NOMO-1 (cell line): ENCODE measurements around the gene SNRNP40.
"Not testable (repeated sequence)": the region's sequence is repeated elsewhere in the genome, so short reads cannot be mapped to it uniquely, and the experiment has no call there.

Source experiments
- DNase-seq, 2 experiments: peaks; one replicate each; lab custom pipeline; 2025; ENCODE audit not compliant: unreplicated experiment in 2 of 2; lab: John Stamatoyannopoulos, UW

Gene SNRNP40

GRCh38 chr1:31287791-31288190 lies 8.8 kb downstream of the SNRNP40 start:
- not testable (repeated sequence) for DNase-seq

- not testable (repeated sequence) for DNase-seq
These were observed 14.2 kb downstream of the SNRNP40 start for GRCh38 chr1:31282426-31282825.

GRCh38 chr1:31273619-31274018 lies 23.0 kb downstream of the SNRNP40 start:
- DNase-seq: no peak

- no peak for DNase-seq
These were observed 24.2 kb downstream of the SNRNP40 start for GRCh38 chr1:31272369-31272768.

GRCh38 chr1:31266547-31266946 lies 30.0 kb downstream of the SNRNP40 start:
- DNase-seq: no peak

GRCh38 chr1:31264790-31265386 lies 31.7 kb downstream of the SNRNP40 start:
- no peak for DNase-seq

DNA sequence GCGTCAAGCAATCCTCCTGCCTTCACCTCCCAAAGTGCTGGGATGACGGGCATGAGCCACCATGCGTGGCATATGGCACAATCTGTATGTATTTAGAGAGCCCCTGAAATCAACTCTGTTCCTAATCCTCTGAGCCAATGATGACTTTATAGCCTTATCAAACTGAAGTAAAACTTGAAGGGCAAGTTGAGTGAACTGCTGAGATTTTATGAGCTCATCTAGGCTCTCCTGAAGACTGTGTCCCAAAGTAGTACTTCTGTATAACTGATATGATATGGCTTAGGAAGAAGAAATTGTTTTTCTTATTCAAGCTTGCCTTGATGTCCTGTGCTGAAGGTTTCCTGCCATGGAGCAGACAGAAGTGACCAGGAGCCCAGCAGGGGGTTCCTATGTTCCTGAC lies 33.2 kb downstream of the SNRNP40 start:
- DNase-seq: no peak

GRCh38 chr1:31262393-31262792 lies 34.2 kb downstream of the SNRNP40 start:
- not testable (repeated sequence) for DNase-seq

- DNase-seq: no peak
These were observed 34.7 kb downstream of the SNRNP40 start for GRCh38 chr1:31261916-31262315.

- DNase-seq: no peak
These were observed 36.8 kb downstream of the SNRNP40 start for GRCh38 chr1:31259746-31260145.

DNA sequence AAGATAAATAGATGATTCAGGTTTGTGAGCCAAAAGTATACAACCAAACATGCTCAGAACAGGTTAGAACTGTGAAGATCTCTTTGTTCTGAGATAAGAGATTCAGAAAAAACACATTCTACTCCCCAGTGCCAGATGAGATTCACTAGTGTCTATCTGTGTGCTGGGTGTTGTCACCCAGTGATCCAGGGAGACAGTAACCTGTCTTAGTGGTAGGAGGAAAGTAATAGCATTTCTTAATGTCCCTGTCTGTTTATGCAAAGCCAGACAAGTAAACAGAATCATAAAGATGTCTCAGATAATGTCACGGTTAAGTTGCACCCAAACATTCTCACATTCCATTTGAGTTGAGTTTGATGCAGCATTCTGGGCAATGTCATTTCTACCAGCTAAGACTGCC lies 38.0 kb downstream of the SNRNP40 start:
- DNase-seq: no peak

DNA sequence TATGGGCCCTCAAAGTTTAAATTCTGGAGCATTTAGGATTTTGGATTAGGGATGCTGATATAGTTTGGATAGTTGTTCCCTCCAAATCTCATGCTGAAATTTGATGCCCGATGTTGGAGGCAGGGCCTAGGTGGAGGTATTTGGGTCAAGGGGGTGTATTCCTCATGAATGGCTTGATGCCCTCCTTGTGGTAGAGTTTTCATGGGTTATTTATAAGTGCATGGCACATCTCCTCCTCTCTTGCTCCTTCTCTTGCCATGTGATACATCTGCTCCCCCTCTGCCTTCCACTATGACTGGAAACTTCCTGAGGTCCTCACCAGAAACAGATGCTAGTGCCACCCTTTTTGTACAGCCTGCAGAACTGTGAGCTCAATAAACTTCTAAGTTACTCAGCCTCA lies 39.4 kb downstream of the SNRNP40 start:
- DNase-seq: no peak

DNA sequence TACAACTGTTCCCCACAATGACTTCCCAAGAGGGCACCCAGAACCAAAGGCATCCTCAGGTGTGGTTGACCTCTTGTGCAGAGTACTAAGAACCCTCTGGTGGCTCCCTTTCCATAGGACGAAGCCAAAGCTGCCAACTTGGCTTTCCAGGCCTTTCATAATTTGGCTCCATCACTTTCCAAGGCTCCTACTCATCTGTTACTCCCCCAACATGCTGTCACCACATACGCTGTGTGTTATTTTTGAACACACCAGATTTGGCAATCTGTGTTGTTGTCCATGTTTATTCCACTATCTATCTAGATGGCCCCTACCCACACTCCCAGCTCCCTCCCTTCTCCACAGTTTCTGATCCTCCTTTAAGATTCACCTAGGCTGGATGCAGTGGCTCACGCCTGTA lies 46.7 kb downstream of the SNRNP40 start:
- no peak for DNase-seq

DNA sequence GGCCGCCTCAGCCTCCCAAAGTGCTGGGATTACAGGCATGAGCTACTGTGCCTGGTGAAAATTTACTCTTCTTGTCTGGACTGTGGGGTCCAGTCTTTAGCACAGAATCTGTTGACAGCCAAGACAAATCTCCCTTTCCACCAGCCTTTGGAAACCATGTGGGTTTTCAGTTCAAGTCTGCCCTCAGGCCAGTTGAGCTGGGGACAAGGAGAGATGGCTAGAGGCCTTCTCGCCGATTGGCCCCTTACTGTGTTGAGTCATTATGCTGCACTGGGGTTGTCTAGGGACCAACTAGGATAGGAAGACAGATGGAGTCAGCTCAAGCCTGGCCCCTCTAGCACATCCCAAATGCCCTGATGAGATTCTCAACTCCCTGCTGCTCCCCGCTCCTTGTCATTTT lies 48.3 kb downstream of the SNRNP40 start:
- no peak for DNase-seq

GRCh38 chr1:31244326-31244725 lies 52.3 kb downstream of the SNRNP40 start:
- no peak for DNase-seq

DNA sequence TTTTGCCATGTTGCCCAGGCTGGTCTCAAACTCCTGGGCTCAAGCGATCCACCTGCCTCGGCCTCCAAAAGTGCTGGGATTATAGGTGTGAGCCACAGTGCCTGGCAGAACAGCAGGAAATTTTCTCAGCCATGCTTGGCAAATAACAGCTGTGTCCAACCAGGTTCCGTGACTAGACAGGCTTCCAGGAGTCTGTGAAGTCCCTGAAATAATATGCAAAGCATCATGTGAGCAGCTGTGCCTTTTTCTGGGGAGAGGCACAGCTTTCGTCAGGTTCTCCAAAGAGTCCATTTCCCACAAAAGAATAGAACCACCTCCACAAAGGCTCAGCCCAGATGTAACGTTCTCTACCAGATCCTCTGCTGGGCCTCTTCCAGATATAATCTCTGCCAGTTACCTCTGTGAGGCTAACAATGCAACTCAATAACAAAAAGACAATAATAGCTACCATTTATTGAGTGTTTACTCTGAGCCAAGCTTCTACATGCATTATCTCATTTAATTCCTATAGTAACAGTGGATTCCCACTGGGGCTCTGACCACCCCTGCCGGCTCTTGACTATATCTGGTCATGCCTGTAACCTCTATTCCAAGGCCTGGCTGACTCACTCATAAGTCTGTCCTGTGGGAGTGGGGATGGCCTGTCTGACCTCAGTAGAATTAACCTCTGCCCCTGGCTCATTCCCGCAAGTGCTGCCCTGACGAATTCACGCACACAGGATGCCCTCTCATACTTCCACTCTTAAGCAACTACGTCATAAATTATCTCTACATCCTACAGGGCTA lies 52.9 kb downstream of the SNRNP40 start:
- no peak for DNase-seq

DNA sequence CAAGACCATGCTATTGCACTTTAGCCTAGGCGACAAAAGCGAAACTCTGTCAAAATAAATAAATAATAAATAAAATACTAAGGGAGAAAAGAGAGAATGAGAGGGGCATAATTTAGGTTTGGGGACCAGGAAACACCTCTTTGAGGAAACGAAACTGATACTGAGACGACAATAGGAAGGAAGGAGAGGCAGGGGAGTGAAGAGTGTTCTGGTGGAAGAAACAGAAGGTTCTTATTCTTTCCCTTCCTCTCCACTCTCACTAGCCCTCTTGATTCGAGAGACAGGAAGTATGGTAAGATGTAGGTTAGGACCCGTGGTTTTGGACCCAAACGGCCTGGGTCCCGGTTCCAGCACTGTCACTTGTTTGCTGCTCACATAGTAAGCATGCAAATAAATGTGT lies 55.3 kb downstream of the SNRNP40 start:
- DNase-seq: peak in 1 of 2 experiments; percentile 50

- DNase-seq: no peak
These were observed 56.8 kb downstream of the SNRNP40 start, which contains the start of gene NKAIN1 for GRCh38 chr1:31239653-31240241. NKAIN1 (minus strand) TSS chr1:31239887; CDS start chr1:31239547, 340 bp downstream.

DNA sequence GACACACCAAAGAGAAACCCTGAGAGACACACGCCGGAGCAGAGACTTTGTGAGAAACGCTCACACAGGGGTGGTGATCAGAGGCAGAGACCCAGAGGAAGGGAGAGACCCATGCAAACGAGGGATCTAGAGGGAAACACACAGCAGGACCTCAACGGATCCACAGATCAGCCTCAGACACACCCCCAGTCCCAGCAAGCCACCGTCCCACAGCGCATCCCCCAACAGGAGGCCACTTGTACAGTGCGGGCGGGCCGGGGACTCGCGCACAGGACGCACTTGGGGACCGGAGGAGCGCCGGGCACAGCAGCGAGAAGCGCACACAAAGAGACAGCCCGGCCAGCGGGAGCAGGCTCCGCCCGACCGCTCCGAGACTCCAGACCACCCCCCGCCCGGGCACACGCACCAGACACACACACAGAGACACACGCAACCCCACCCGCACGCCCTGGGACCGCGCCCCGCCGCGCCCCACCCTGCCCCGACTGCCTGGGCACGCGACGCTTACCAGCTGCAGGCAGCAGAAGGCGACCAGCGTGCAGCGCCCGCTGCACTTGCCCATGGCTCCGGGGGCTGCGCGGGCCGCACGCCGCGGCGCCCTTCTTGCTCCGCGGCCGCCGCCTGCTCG lies 57.5 kb downstream of the SNRNP40 start:
- DNase-seq: no peak

DNA sequence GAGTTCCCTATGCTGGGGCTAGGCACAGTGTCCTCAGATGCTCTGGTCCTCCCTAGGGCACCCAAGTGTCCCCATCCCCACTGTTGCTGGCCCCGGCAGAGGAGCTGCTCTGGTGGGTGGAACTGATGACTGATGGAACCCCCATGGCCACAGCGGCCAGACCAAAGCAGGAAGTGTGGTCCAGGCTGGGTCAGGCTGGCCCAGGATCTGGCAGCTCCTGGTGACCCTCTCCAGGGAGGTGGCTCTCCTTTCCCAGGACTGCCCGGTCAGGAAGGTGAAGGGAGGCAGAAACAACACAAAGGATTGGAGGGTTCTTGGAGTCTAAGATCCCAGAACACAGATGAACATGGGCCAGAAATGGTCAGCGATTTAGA lies 58.0 kb downstream of the SNRNP40 start:
- no peak for DNase-seq

- no peak for DNase-seq
These were observed 61.7 kb downstream of the SNRNP40 start for GRCh38 chr1:31234870-31235269.
